OCI-LY7 (cell line): ENCODE results near the gene ADGRL4. TPM values are rescaled to one million over a fixed set of nuclear protein-coding genes. Genes with fewer than 3 reads are reported as not detected.
"Not testable (repeated sequence)": the region's sequence is repeated elsewhere in the genome, so short reads cannot be mapped to it uniquely, and the experiment has no call there.

Source experiments
- BruUV-seq: library from RNA; stranded (reverse); fragments of 400-500 nt; replicated peaks from 2 replicates; lab custom pipeline; 2021; lab: Mats Ljungman, UMichigan
- CTCF ChIA-PET: fragments of 300-600 bp; sonication (Branson Sonifier 250); formaldehyde crosslinking; loops from one replicate; lab custom pipeline; 2022; ENCODE audit warnings: antibody characterized with exemption; ENCODE audit not compliant: unreplicated experiment; lab: Charles Lee
- POLR2A ChIA-PET: fragments of 300-600 bp; sonication (Branson Sonifier 250); formaldehyde crosslinking; loops from one replicate; lab custom pipeline; 2022; ENCODE audit warnings: antibody characterized with exemption; lab: Charles Lee
- DNase-seq: peaks from one replicate; pipeline ENCODE4 v3.0.0-alpha.2; 2015; ENCODE audit warnings: low spot score
- H2AFZ ChIP-seq: fragments of 200-600 bp; sonication (generic), shearing (Covaris generic); 2 replicates; pipeline ENCODE4 v1.6.1; 2014; ENCODE audit warnings: mild to moderate bottlenecking, antibody characterized with exemption, low read length, moderate library complexity
- H3K27ac ChIP-seq: fragments of 200-600 bp; sonication (generic); 2 replicates; pipeline ENCODE4 v1.5.1; 2014; ENCODE audit warnings: mixed run types, low read depth, mild to moderate bottlenecking, moderate library complexity, low read length, inconsistent platforms; ENCODE audit not compliant: poor library complexity, severe bottlenecking
- H3K36me3 ChIP-seq: fragments of 200-600 bp; sonication (generic); 2 replicates; pipeline ENCODE4 v1.6.1; 2014; ENCODE audit warnings: mild to moderate bottlenecking, antibody characterized with exemption, low read length, moderate library complexity, mixed read lengths; ENCODE audit not compliant: insufficient read depth
- H3K4me1 ChIP-seq: fragments of 200-600 bp; sonication (generic); 2 replicates; pipeline ENCODE4 v1.5.1; 2014; ENCODE audit warnings: mild to moderate bottlenecking, low read length; ENCODE audit not compliant: insufficient read depth, poor library complexity, severe bottlenecking
- H3K4me2 ChIP-seq: fragments of 200-600 bp; sonication (generic); 2 replicates; pipeline ENCODE4 v1.6.1; 2014; ENCODE audit warnings: mild to moderate bottlenecking, low read length
- H3K4me3 ChIP-seq: fragments of 200-600 bp; sonication (generic); 2 replicates; pipeline ENCODE4 v1.5.1; 2014; ENCODE audit warnings: mild to moderate bottlenecking, low read depth, low read length; ENCODE audit not compliant: poor library complexity, severe bottlenecking
- H3K79me2 ChIP-seq: fragments of 200-600 bp; sonication (generic); 2 replicates; pipeline ENCODE4 v1.6.1; 2016; ENCODE audit warnings: low read depth, mild to moderate bottlenecking, low read length, moderate library complexity, mixed read lengths; ENCODE audit not compliant: insufficient read depth
- H3K9me2 ChIP-seq: fragments of 200-600 bp; sonication (generic); 2 replicates; pipeline ENCODE4 v1.6.1; 2016; ENCODE audit warnings: mild to moderate bottlenecking, low read length, mixed read lengths; ENCODE audit not compliant: insufficient read depth
- H3K9me3 ChIP-seq: fragments of 200-600 bp; sonication (generic); 2 replicates; pipeline ENCODE4 v1.6.1; 2014; ENCODE audit warnings: mild to moderate bottlenecking, mixed run types, low read length, mixed read lengths
- H4K20me1 ChIP-seq: fragments of 200-600 bp; sonication (generic); 2 replicates; pipeline ENCODE4 v1.6.1; 2014; ENCODE audit warnings: mild to moderate bottlenecking, antibody characterized with exemption, low read length, moderate library complexity, mixed read lengths; ENCODE audit not compliant: insufficient read depth
- EZH2phosphoT487 ChIP-seq: fragments of 200-600 bp; sonication (generic); IDR thresholded peaks from 2 replicates; pipeline ENCODE4 v1.6.1; 2018; ENCODE audit warnings: low read depth, borderline replicate concordance, mild to moderate bottlenecking, mixed run types, antibody characterized with exemption, low read length, moderate library complexity, mixed read lengths
- intact Hi-C: fragments of 100-400 bp; cut with micrococcal nuclease; formaldehyde crosslinking; loops from one replicate; pipeline ENCODE4 v1.10.0; 2022; ENCODE audit not compliant: unreplicated experiment
- total RNA-seq, 2 experiments: library from RNA; depleted of rRNA in 1 of 2; stranded (reverse); fragments of >200 nt in 1 of 2; shearing (Covaris generic) in 1 of 2; gene quantifications; 2 replicates each; pipeline ENCODE4 v1.2.3, GENCODE V29; 2014 to 2022
- TF ChIP-seq, protein P1 (sequence below): fragments of 200-600 bp; sonication (generic); conservative IDR thresholded peaks from 2 replicates; pipeline ENCODE4 v1.5.1; 2014; ENCODE audit warnings: mild to moderate bottlenecking, antibody characterized with exemption, low read length, moderate library complexity, mixed read lengths

ADGRL4 gene
- total RNA-seq, 2 experiments from 2014 or later = not detected

DNA sequence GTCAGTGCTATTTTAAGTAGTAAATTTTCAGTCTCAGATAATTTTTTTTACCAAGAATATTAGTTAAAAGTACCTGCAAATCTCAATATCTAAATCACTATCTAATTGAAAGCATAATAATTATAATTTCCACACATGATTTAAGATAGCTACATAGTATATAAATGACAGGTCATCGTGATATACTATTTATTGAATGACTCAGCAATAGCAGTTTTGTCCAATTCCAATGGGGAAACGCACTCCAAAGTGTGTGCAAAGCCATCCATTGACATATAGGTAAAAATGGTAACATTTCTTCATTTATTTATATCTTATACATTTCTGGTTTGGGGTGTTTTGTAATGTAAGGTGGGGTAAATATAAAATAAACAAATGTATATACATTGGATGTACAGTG is 19.5 kb downstream of the ADGRL4 start:
- BruUV-seq = no TSS peak
- intact Hi-C loops = no loop called here
- no peaks in the 10 kb centered on the region for H3K36me3 ChIP-seq
- H3K9me3 ChIP-seq = no peaks in the 10 kb centered on the region
- H4K20me1 ChIP-seq = no peaks in the 10 kb centered on the region
- H3K79me2 ChIP-seq = no peaks in the 10 kb centered on the region
- POLR2A ChIA-PET = no interaction called here
- TF ChIP-seq, protein P1, sequence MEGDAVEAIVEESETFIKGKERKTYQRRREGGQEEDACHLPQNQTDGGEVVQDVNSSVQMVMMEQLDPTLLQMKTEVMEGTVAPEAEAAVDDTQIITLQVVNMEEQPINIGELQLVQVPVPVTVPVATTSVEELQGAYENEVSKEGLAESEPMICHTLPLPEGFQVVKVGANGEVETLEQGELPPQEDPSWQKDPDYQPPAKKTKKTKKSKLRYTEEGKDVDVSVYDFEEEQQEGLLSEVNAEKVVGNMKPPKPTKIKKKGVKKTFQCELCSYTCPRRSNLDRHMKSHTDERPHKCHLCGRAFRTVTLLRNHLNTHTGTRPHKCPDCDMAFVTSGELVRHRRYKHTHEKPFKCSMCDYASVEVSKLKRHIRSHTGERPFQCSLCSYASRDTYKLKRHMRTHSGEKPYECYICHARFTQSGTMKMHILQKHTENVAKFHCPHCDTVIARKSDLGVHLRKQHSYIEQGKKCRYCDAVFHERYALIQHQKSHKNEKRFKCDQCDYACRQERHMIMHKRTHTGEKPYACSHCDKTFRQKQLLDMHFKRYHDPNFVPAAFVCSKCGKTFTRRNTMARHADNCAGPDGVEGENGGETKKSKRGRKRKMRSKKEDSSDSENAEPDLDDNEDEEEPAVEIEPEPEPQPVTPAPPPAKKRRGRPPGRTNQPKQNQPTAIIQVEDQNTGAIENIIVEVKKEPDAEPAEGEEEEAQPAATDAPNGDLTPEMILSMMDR = no peak
- no peak for TF ChIP-seq EZH2phosphoT487
- no peak overlapping the region for H2AFZ ChIP-seq
- no peaks in the 10 kb centered on the region for H3K4me1 ChIP-seq
- CTCF ChIA-PET = no interaction called here
- no peak overlapping the region for H3K4me2 ChIP-seq
- no peak overlapping the region for H3K4me3 ChIP-seq
- H3K27ac ChIP-seq = no peak overlapping the region
- no peak for DNase-seq
- no peaks in the 10 kb centered on the region for H3K9me2 ChIP-seq

DNA sequence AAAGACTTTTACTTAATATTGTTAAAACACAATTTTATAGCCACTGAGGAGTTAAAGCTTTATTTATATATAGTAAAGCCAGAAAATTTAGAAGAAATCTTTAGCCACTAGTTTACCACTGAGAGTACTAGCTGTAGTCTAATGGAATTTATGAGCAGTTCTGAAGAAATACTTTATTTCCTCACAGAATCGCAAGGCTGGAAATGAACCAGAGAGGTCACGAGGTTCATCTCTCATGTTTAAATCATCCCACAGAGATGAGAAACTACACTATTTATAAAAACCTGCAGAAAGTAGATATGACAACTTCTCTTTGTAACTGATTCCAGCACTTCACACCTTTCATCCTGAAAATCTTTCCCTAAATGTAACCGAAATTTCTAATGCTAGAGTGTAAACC is 26.0 kb downstream of the ADGRL4 start:
- Histone ChIP-seq H3K4me1 (no peaks in the 10 kb centered on the region), H3K9me3 (no peaks in the 10 kb centered on the region), H4K20me1 (no peaks in the 10 kb centered on the region), H3K36me3 (no peaks in the 10 kb centered on the region), H3K4me2 (no peak overlapping the region), H3K79me2 (no peaks in the 10 kb centered on the region), H3K27ac (no peak overlapping the region), H2AFZ (no peak overlapping the region), H3K4me3 (no peak overlapping the region), H3K9me2 (no peaks in the 10 kb centered on the region)
- BruUV-seq = no TSS peak
- no peak for DNase-seq
- ChIA-PET POLR2A (no interaction called here), CTCF (no interaction called here)
- intact Hi-C loops = no loop called here
- TF ChIP-seq, protein P1 = no peak
- no peak for TF ChIP-seq EZH2phosphoT487

DNA sequence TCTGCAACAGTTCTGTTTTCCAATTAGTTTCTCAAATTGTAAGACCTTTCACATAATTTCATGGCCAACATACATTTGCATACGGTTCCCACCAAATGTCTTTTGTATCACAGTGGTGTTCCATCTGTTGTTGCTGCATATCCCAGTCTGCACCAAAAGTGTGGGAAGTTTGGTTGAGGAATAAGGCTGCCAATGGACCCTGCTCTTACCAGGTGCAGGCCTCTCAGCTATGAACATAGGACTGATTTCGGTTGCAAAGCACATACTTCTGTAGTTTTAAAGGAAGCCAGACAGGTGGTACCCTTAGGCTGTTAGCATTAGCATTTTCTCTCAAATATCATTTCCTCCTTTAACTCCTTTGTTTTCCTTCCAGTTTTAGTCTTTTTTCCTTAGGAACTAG is 33.8 kb downstream of the ADGRL4 start:
- Histone ChIP-seq H3K9me2 (no peaks in the 10 kb centered on the region), H3K4me3 (no peak overlapping the region), H4K20me1 (no peaks in the 10 kb centered on the region), H3K4me2 (no peak overlapping the region), H3K36me3 (no peaks in the 10 kb centered on the region), H3K9me3 (no peaks in the 10 kb centered on the region), H3K79me2 (no peaks in the 10 kb centered on the region), H3K27ac (no peak overlapping the region), H2AFZ (no peak overlapping the region), H3K4me1 (no peaks in the 10 kb centered on the region)
- no peak for TF ChIP-seq EZH2phosphoT487
- TF ChIP-seq, protein P1 = no peak
- POLR2A ChIA-PET = no interaction called here
- DNase-seq = no peak
- BruUV-seq = no TSS peak
- intact Hi-C loops = no loop called here
- CTCF ChIA-PET = no interaction called here

DNA sequence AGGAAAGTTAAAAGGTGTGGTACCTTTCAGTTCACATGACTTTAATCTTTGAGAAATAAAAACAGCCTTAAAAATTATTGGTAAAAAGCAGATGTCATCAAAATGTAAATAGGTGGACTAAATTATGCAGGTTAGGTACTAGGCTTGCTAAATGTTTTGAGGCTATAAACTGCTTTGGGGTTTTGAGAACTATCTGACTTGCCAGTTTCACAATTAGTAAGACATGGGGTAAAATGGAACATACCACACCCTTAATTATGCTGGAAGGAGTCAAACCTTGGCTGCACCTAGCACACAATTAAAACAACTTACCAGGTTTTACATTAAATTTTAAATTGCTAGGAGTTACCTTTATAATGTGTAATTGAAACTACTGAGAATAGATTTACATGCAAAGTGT is 39.4 kb downstream of the ADGRL4 start:
- H3K4me3 ChIP-seq, H3K36me3 ChIP-seq, H3K79me2 ChIP-seq, H3K27ac ChIP-seq, CTCF ChIA-PET, H3K4me1 ChIP-seq, DNase-seq, intact Hi-C loops, H3K9me2 ChIP-seq, H4K20me1 ChIP-seq, H3K9me3 ChIP-seq, BruUV-seq, H2AFZ ChIP-seq, H3K4me2 ChIP-seq, POLR2A ChIA-PET: not testable (repeated sequence)
